DLD1 (cell line): ENCODE measurements around the gene ACTL7B.
"Not testable (repeated sequence)": the region's sequence is repeated elsewhere in the genome, so short reads cannot be mapped to it uniquely, and the experiment has no call there.

Experiments
- in situ Hi-C: cut with HindIII; loops from 2 replicates; pipeline ENCODE4 v1.10.0; 2017; ENCODE audit warnings: low sequenced_read_pairs

The ACTL7B gene

GRCh38 chr9:108855888-108856287, at the start of gene ACTL7B:
ACTL7B (minus strand) TSS chr9:108855986; CDS start chr9:108855930, 56 bp downstream.
- in situ Hi-C loops = no loop called here

DNA sequence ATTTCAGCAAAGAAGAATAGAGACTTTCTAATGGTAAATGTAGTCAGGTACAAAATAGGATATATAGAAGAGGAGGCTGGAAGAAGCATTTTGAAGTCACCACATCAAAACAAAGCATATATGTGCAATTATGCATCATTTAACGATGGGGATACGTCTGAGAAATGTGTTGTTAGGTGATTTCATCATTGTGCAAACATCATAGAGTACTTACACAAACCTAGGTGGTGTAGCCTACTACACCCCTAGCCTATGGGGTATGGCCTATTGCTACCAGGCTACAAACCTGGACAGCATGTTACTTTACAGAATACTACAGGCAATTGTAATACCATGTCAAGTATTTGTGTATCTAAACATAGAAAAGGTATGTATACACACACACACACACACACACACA, 49.7 kb upstream of the ACTL7B start:
- in situ Hi-C loops = no loop called here

- in situ Hi-C loops = no loop called here
These were observed 48.4 kb upstream of the ACTL7B start for GRCh38 chr9:108904161-108904560.

GRCh38 chr9:108903420-108904103, 47.8 kb upstream of the ACTL7B start:
- in situ Hi-C loops = no loop called here

DNA sequence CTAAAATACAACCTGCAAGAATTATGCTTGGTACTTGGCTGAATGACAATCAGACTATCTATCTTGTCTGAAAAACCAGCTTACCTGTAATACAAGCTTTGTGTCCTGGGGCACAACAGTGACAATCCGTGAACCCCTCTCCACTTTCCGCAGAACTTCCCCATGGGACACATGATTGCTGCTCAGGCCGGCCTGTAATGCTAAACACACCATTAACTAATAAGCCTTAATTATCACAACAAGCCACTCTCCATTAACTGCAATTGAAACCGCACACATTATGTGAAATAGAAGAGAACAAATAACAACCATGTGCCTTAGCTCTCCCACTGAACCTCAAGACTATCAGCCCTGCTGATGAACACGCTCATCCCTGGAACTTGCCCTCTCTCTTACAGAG, 44.4 kb upstream of the ACTL7B start:
- in situ Hi-C loops = no loop called here

GRCh38 chr9:108899023-108899695, 43.4 kb upstream of the ACTL7B start:
- in situ Hi-C loops = not testable (repeated sequence)

GRCh38 chr9:108897324-108898096, 41.7 kb upstream of the ACTL7B start:
- in situ Hi-C loops = no loop called here

DNA sequence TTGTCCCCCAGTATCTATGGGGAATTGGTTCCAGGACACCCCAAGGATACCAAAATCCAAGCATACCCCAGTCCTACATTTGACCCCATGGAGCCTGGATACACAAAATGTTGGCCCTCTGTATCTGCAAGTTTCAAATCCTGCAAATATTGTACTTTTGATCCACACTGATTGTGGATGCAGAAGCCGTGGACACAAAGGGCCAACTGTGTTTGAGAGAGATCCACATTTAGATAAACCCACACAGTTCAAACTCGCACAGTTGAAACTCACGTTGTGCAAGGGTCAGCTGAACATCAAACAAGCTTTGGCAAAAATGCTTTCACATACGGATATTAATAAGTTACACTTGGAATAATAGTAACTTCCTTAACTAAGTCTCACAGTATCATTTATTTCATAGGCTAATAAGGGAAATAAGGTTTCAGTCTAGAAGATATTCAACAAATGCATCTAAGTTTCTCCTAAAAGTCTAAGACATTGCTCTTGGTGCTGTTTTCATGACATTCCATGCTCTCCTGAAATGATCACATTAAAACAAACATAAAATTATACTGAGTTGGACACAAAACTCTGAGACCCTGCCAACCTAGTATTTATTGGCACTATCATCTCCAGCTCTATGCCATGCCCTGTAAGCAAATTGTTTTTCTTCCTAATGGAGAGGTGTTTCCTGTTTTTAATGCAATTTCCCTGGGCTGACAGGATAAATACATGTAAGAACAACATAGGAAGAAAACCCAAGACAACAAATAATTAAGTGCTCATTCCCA, 38.6 kb upstream of the ACTL7B start:
- in situ Hi-C loops = no loop called here

DNA sequence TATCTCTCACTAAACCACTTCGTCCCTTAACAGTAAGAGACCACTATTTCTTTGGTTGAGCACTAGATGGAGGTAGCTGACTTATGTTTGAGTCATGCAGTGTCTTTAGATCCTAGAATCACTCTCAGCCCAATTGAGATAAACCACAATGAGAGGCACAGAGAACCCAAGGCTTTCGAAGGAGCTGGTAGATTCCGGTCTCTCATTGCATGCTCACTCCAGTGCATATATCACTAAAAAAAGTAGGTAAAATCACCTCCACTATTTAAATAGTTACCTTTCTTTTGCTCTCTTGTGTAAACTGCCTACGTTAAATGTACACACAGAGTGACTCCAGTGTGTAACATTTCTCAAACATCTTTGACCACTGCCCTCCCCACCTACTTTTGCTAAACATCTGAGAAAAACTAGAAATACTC, 33.9 kb upstream of the ACTL7B start:
- in situ Hi-C loops = no loop called here

DNA sequence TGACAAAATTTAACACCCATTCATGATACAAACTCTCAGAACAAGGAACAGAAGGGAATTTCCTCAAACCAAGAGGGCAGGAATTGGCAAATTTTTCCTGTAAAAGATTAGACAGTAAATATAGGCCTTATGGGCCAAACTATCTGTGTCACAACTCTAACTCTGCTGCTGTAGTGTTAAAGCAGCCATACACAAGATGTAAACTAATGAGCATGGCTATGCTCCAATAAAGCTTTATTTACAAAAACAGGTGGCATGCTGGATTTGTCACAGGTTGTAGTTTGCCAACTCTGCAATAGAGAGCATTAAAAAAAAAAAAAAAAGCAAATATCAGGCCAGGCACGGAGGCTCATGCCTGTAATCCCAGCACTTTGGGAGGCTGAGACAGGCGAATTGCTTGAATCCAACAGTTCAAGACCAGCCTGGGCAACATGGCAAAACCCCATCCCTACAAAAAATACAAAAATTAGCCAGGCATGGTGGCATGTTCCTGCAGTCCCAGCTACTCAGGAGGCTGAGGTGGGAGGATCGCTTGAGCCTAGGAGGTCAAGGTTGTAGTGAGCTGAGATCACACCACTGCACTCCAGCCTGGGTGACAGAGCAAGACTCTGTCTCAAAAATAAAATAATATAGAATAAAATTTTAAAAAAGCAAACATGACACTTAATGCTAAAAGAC, 30.9 kb upstream of the ACTL7B start:
- in situ Hi-C loops = not testable (repeated sequence)

GRCh38 chr9:108885643-108886348, 30.0 kb upstream of the ACTL7B start:
- in situ Hi-C loops = no loop called here

- in situ Hi-C loops = no loop called here
These were observed 28.9 kb upstream of the ACTL7B start for GRCh38 chr9:108884701-108885100.

- in situ Hi-C loops = no loop called here
These were observed 27.3 kb upstream of the ACTL7B start for GRCh38 chr9:108883085-108883484.

DNA sequence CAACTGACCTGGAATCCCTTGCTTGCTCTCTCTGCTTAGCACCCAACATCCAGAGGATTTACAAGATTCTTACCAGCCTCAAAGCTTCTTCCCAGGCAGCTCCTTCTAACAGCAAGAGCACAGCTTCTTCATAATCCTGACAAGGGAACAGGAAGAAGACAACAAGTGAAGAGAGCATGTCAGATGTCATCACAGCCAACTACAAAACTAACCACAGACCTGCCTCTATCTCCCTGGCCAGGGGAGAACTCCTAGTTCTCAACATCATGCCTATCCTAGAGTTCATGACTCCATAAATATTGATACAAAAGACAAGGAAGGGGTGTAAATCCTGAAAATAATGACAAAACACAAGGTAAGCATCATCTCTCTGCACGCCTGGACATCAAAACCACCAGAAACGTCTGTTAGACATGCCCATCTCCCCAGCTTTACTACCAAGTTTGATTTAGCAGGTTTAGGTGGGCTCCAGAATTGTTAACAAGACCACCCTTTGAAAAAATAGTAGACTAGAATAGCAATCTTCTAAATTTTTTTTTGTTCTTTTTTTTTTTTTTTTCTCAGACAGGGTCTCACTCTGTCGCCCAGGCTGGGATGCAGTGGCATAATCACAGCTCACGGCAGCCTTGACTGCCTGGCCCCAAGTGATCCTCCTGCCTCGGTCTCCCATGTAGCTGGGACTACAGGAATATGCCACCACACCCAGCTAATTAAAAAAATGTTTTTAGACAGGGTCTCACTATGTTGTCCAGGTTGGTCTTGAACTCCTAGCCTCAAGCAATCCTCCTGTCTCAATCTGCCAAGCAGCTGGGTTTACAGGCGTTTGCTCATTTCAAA, 26.5 kb upstream of the ACTL7B start:
- in situ Hi-C loops = no loop called here

- in situ Hi-C loops = no loop called here
These were observed 25.0 kb upstream of the ACTL7B start for GRCh38 chr9:108880738-108881316.

GRCh38 chr9:108877524-108877923, 21.7 kb upstream of the ACTL7B start:
- in situ Hi-C loops = no loop called here

GRCh38 chr9:108876425-108876824, 20.6 kb upstream of the ACTL7B start:
- in situ Hi-C loops = no loop called here

- in situ Hi-C loops = no loop called here
These were observed 18.4 kb upstream of the ACTL7B start for GRCh38 chr9:108874058-108874788.
